ENCODE measurements around the gene RNF121. TPM values are rescaled to one million over a fixed set of nuclear protein-coding genes. Genes with fewer than 3 reads are reported as not detected.

RNF121 gene
- total and polyA plus RNA-seq, 7 experiments from 2014 or later = 8.8 to 37.2 (median 20.2) TPM

DNA sequence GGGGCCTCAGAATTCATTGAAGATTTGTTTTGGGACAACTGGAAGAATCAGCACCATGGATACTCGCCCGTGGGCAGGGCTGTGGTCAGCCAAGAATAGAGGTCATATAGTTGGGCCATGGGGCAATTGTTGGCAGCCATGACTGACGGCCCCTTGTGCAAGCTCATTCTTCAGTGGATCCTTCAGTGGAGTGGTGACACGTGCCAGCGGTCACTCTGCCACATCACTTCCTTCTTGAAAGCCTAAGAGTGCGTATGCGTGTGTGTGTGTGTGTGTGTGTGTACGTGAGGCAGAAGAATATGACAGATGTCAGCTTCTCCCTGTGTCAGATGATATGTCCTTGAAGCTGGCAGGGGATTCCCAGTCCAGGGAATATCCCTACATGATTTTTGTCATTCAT is 68.1 kb downstream of the RNF121 start:
- intact Hi-C loops (cut with micrococcal nuclease) = no loop called here
- Histone ChIP-seq H3K4me3 (ENCODE audit: low read length) (no peak overlapping the region), H3K9me3 (ENCODE audit: control insufficient read depth in 2 of 3, low read length in 3 of 3) (no peaks in the 10 kb centered on the region), H3K36me3 (ENCODE audit: control insufficient read depth in 2 of 3, insufficient read depth in 3 of 3, low read length in 3 of 3) (peaks cover 0 to 17% (median 0%) of the 10 kb centered on the region in 3 experiments), H3K27ac (ENCODE audit: low read depth, low read length) (no peak overlapping the region), H3K4me1 (ENCODE audit: control insufficient read depth in 2 of 2, insufficient read depth in 2 of 2, low read length in 2 of 2) (peaks cover 14 to 19% of the 10 kb centered on the region in 2 donors), H3K27me3 (ENCODE audit: control insufficient read depth in 2 of 2, insufficient read depth in 2 of 2, low read length in 2 of 2) (no peaks in the 10 kb centered on the region)
- peaks cover 3 to 19% (median 11%) of the 10 kb centered on the region in 5 donors for H3K36me3 Mint-ChIP-seq
- no peaks in the 10 kb centered on the region for H3K27me3 Mint-ChIP-seq
- peak overlapping the region in 1 of 9 donors; percentile 1 for H3K27ac Mint-ChIP-seq
- POLR2A ChIA-PET = no interaction called here
- no peaks in the 10 kb centered on the region for H3K9me3 Mint-ChIP-seq
- no peak overlapping the region for H3K4me3 Mint-ChIP-seq
- DNase-seq = no peak
- ATAC-seq = peak; percentile 82
- CTCF ChIA-PET = interaction anchor here (1.5 kb wide), 1 partner anchor 20 kb away, joined by 3 read pairs; no protein-coding TSS in a partner anchor
- peaks cover 25 to 40% (median 32%) of the 10 kb centered on the region in 7 donors for H3K4me1 Mint-ChIP-seq

DNA sequence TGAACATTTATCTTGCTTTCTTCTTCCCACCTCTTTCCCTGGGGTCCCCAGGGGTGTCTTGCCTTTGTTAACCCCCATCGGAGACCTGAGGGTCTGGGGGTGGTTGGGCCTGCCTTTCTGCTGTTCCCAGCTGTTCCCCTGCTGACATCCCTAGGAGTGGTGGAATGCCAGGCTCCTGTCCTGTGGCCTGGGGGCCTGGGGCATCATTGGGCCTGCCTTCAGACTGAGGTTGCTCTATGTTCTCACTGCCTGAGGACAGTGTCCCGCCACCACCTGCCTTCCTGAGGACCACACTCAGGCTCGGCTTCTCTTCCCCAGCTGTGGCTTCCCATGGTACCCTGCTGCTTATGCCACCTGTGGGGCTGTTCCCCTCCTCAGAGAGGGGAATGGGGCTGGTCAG is 68.7 kb downstream of the RNF121 start:
- intact Hi-C loops (cut with micrococcal nuclease) = no loop called here
- Histone ChIP-seq H3K36me3 (ENCODE audit: control insufficient read depth in 2 of 3, insufficient read depth in 3 of 3, low read length in 3 of 3) (peaks cover 0 to 24% (median 0%) of the 10 kb centered on the region in 3 experiments), H3K4me3 (ENCODE audit: low read length) (no peak overlapping the region), H3K9me3 (ENCODE audit: control insufficient read depth in 2 of 3, low read length in 3 of 3) (no peaks in the 10 kb centered on the region), H3K27me3 (ENCODE audit: control insufficient read depth in 2 of 2, insufficient read depth in 2 of 2, low read length in 2 of 2) (no peaks in the 10 kb centered on the region), H3K27ac (ENCODE audit: low read depth, low read length) (no peak overlapping the region), H3K4me1 (ENCODE audit: control insufficient read depth in 2 of 2, insufficient read depth in 2 of 2, low read length in 2 of 2) (peaks cover 14 to 19% of the 10 kb centered on the region in 2 donors)
- ATAC-seq (no peak), DNase-seq (no peak)
- Mint-ChIP-seq H3K36me3 (peaks cover 5 to 21% (median 14%) of the 10 kb centered on the region in 5 donors), H3K4me1 (peaks cover 27 to 40% (median 36%) of the 10 kb centered on the region in 7 donors), H3K27ac (peak overlapping the region in 2 of 9 donors; percentile 46 to 97), H3K4me3 (no peak overlapping the region), H3K27me3 (no peaks in the 10 kb centered on the region), H3K9me3 (no peaks in the 10 kb centered on the region)
- ChIA-PET POLR2A (no interaction called here), CTCF (interaction anchor here (0.6 to 1.5 kb wide), 3 partner anchors 17 to 278 kb away, joined by 3 to 7 read pairs (median 4); no protein-coding TSS in a partner anchor)

DNA sequence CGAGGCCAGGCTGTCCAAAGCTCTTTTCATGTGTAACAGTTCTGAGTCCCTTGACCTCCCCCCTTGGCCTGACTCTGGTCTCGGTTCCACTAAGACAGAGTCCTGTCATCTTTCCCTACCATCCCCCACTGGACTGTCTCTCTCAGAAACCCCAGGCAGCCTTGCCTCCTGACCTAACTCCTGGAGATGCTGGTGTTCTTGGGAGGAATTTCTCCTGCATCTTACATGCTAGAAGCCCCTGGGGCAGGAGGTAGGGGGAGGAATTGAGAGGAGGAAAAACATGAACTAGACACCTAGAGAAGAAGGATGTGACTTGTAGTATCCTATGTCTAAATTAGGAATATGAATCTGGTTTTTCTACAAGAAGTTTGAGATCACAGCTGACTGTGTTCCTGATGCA is 69.2 kb downstream of the RNF121 start:
- Histone ChIP-seq H3K4me1 (ENCODE audit: control insufficient read depth in 2 of 2, insufficient read depth in 2 of 2, low read length in 2 of 2) (peaks cover 14 to 19% of the 10 kb centered on the region in 2 donors), H3K27me3 (ENCODE audit: control insufficient read depth in 2 of 2, insufficient read depth in 2 of 2, low read length in 2 of 2) (no peaks in the 10 kb centered on the region), H3K4me3 (ENCODE audit: low read length) (no peak overlapping the region), H3K9me3 (ENCODE audit: control insufficient read depth in 2 of 3, low read length in 3 of 3) (no peaks in the 10 kb centered on the region), H3K36me3 (ENCODE audit: control insufficient read depth in 2 of 3, insufficient read depth in 3 of 3, low read length in 3 of 3) (peaks cover 0 to 29% (median 0%) of the 10 kb centered on the region in 3 experiments), H3K27ac (ENCODE audit: low read depth, low read length) (peak overlapping the region; percentile 64)
- ATAC-seq (no peak), DNase-seq (no peak)
- H3K4me3 Mint-ChIP-seq = peak overlapping the region; percentile 88 to 99 (median 91)
- intact Hi-C loops (cut with micrococcal nuclease) = no loop called here
- no peaks in the 10 kb centered on the region for H3K27me3 Mint-ChIP-seq
- no peaks in the 10 kb centered on the region for H3K9me3 Mint-ChIP-seq
- CTCF ChIA-PET = interaction anchor here (0.6 to 1.5 kb wide), 5 partner anchors 17 to 278 kb away, joined by 3 to 7 read pairs (median 3); no protein-coding TSS in a partner anchor
- H3K27ac Mint-ChIP-seq = peak overlapping the region; percentile 93 to 99 (median 97)
- H3K36me3 Mint-ChIP-seq = peaks cover 3 to 19% (median 13%) of the 10 kb centered on the region in 5 donors
- peaks cover 25 to 40% (median 36%) of the 10 kb centered on the region in 7 donors for H3K4me1 Mint-ChIP-seq
- POLR2A ChIA-PET = interaction anchor here (0.7 to 2.0 kb wide), 4 partner anchors 9 to 42 kb away, joined by 3 to 11 read pairs (median 6); no protein-coding TSS in a partner anchor

DNA sequence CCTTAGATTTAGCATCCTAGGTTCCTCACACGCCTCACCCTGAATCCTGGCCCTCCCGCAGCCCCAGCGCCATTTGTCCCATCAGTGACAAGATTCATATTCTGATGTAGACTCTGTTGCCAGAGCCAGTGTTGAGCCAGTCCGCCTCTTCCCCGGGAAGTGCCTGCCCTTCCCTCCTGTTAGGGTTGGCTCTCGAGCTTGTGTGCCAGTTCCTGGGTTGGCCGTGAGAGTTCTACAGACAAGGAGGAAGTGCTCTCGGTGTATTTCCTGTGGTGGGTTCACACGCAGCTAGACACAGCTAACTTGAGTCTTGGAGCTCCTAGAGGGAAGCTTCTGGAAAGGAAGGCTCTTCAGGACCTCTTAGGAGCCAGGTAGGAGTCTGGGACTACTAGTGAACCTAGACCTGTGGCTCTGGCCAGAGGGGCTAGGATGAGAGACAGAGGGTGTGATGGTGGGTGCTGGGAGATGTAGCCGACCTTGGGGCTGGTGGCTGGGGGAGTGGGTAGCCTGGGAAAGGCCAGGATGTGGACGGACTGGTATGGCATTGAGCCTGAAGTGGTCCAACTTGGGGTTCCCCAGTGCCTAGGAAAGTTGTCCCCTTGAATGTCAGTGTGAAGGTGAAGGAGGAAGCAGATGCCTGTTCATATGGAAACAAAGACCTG is 69.9 kb downstream of the RNF121 start, which contains the start of gene IL18BP:
Gene IL18BP (plus strand): TSS at position 261 of the 662 bp plus-strand sequence. CDS start 1,076 bp downstream, outside the sequence.
- H3K27me3 ChIP-seq (ENCODE audit: control insufficient read depth in 2 of 2, insufficient read depth in 2 of 2, low read length in 2 of 2) = no peaks in the 10 kb centered on the region
- ChIA-PET CTCF (interaction anchor here (0.7 to 0.9 kb wide), 2 partner anchors 20 to 145 kb away, joined by 3 read pairs; no protein-coding TSS in a partner anchor), POLR2A (interaction anchor here (0.6 to 2.0 kb wide), 5 partner anchors 8 to 102 kb away, joined by 3 to 11 read pairs (median 5); no protein-coding TSS in a partner anchor)
- H3K27ac ChIP-seq (ENCODE audit: low read depth, low read length) = peak within 1 kb of the TSS; percentile 64
- peak within 1 kb of the TSS; percentile 88 to 99 (median 91) for H3K4me3 Mint-ChIP-seq
- peak within 1 kb of the TSS; percentile 68 for H3K4me3 ChIP-seq (ENCODE audit: low read length)
- peaks cover 0 to 18% (median 9%) of the 10 kb centered on the region in 5 donors for H3K36me3 Mint-ChIP-seq
- ATAC-seq (peak; percentile 80), DNase-seq (peak in 6 of 9 donors; percentile 31 to 51 (median 40))
- H3K27ac Mint-ChIP-seq = peak within 1 kb of the TSS; percentile 93 to 99 (median 97)
- intact Hi-C loops (cut with micrococcal nuclease) = no loop called here
- H3K4me1 ChIP-seq (ENCODE audit: control insufficient read depth in 2 of 2, insufficient read depth in 2 of 2, low read length in 2 of 2) = peaks cover 14 to 19% of the 10 kb centered on the region in 2 donors
- peaks cover 0 to 36% (median 0%) of the 10 kb centered on the region in 3 experiments for H3K36me3 ChIP-seq (ENCODE audit: control insufficient read depth in 2 of 3, insufficient read depth in 3 of 3, low read length in 3 of 3)
- H3K9me3 ChIP-seq (ENCODE audit: control insufficient read depth in 2 of 3, low read length in 3 of 3) = no peaks in the 10 kb centered on the region
- H3K4me1 Mint-ChIP-seq = peaks cover 22 to 40% (median 36%) of the 10 kb centered on the region in 7 donors
- no peaks in the 10 kb centered on the region for H3K9me3 Mint-ChIP-seq
- no peaks in the 10 kb centered on the region for H3K27me3 Mint-ChIP-seq

GRCh38 chr11:71999362-71999761 is 70.5 kb downstream of the RNF121 start:
- H3K27ac ChIP-seq (ENCODE audit: low read depth, low read length) = peak overlapping the region; percentile 64
- no peaks in the 10 kb centered on the region for H3K9me3 Mint-ChIP-seq
- peak overlapping the region; percentile 93 to 99 (median 97) for H3K27ac Mint-ChIP-seq
- H3K36me3 Mint-ChIP-seq = peaks cover 0 to 21% (median 9%) of the 10 kb centered on the region in 5 donors
- H3K36me3 ChIP-seq (ENCODE audit: control insufficient read depth in 2 of 3, insufficient read depth in 3 of 3, low read length in 3 of 3) = peaks cover 0 to 42% (median 2%) of the 10 kb centered on the region in 3 experiments
- H3K9me3 ChIP-seq (ENCODE audit: control insufficient read depth in 2 of 3, low read length in 3 of 3) = no peaks in the 10 kb centered on the region
- DNase-seq = no peak
- H3K27me3 Mint-ChIP-seq = no peaks in the 10 kb centered on the region
- intact Hi-C loops (cut with micrococcal nuclease) = no loop called here
- peak overlapping the region; percentile 88 to 99 (median 91) for H3K4me3 Mint-ChIP-seq
- peaks cover 22 to 40% (median 36%) of the 10 kb centered on the region in 7 donors for H3K4me1 Mint-ChIP-seq
- H3K4me1 ChIP-seq (ENCODE audit: control insufficient read depth in 2 of 2, insufficient read depth in 2 of 2, low read length in 2 of 2) = peaks cover 14 to 19% of the 10 kb centered on the region in 2 donors
- POLR2A ChIA-PET = interaction anchor here (0.6 to 2.0 kb wide), 5 partner anchors 9 to 40 kb away, joined by 3 to 11 read pairs (median 6); no protein-coding TSS in a partner anchor
- no peak for ATAC-seq
- H3K27me3 ChIP-seq (ENCODE audit: control insufficient read depth in 2 of 2, insufficient read depth in 2 of 2, low read length in 2 of 2) = no peaks in the 10 kb centered on the region
- CTCF ChIA-PET = interaction anchor here (1.0 kb wide), 1 partner anchor 99 kb away, joined by 3 read pairs; no protein-coding TSS in a partner anchor
- H3K4me3 ChIP-seq (ENCODE audit: low read length) = peak overlapping the region; percentile 68

- Histone ChIP-seq H3K36me3 (ENCODE audit: control insufficient read depth in 2 of 3, insufficient read depth in 3 of 3, low read length in 3 of 3) (peaks cover 0 to 46% (median 6%) of the 10 kb centered on the region in 3 experiments), H3K9me3 (ENCODE audit: control insufficient read depth in 2 of 3, low read length in 3 of 3) (no peaks in the 10 kb centered on the region), H3K4me3 (ENCODE audit: low read length) (peak overlapping the region; percentile 68), H3K27ac (ENCODE audit: low read depth, low read length) (peak overlapping the region; percentile 64), H3K27me3 (ENCODE audit: control insufficient read depth in 2 of 2, insufficient read depth in 2 of 2, low read length in 2 of 2) (no peaks in the 10 kb centered on the region), H3K4me1 (ENCODE audit: control insufficient read depth in 2 of 2, insufficient read depth in 2 of 2, low read length in 2 of 2) (peaks cover 14 to 19% of the 10 kb centered on the region in 2 donors)
- intact Hi-C loops (cut with micrococcal nuclease) = no loop called here
- ATAC-seq = no peak
- Mint-ChIP-seq H3K9me3 (no peaks in the 10 kb centered on the region), H3K27me3 (no peaks in the 10 kb centered on the region), H3K4me1 (peaks cover 22 to 39% (median 36%) of the 10 kb centered on the region in 7 donors), H3K4me3 (peak overlapping the region; percentile 88 to 99 (median 91)), H3K36me3 (peaks cover 0 to 24% (median 5%) of the 10 kb centered on the region in 5 donors), H3K27ac (peak overlapping the region; percentile 93 to 99 (median 97))
- no peak for DNase-seq
- POLR2A ChIA-PET = interaction anchor here (0.5 to 2.0 kb wide), 4 partner anchors 8 to 1788 kb away, joined by 3 to 8 read pairs (median 4); no protein-coding TSS in a partner anchor
- CTCF ChIA-PET = interaction anchor here (1.0 kb wide), 1 partner anchor 98 kb away, joined by 3 read pairs; no protein-coding TSS in a partner anchor
These were observed 71.0 kb downstream of the RNF121 start for GRCh38 chr11:71999798-72000197.

All from naive thymus-derived CD4-positive, alpha-beta T cell (primary cell).